OCI-LY7 (cell line): Measurements from ENCODE around the gene DGLUCY. TPM values are rescaled to one million over a fixed set of nuclear protein-coding genes. Genes with fewer than 3 reads are reported as not detected.
A peak's percentile ranks its signal among the peaks of the same experiment; 100 is the strongest.

ENCODE experiments used
- BruUV-seq: library from RNA; stranded (reverse); fragments of 400-500 nt; replicated peaks from 2 replicates; lab custom pipeline; 2021; lab: Mats Ljungman, UMichigan
- CTCF ChIA-PET: fragments of 300-600 bp; sonication (Branson Sonifier 250); formaldehyde crosslinking; loops from one replicate; lab custom pipeline; 2022; ENCODE audit warnings: antibody characterized with exemption; ENCODE audit not compliant: unreplicated experiment; lab: Charles Lee
- POLR2A ChIA-PET: fragments of 300-600 bp; sonication (Branson Sonifier 250); formaldehyde crosslinking; loops from one replicate; lab custom pipeline; 2022; ENCODE audit warnings: antibody characterized with exemption; lab: Charles Lee
- DNase-seq: peaks from one replicate; pipeline ENCODE4 v3.0.0-alpha.2; 2015; ENCODE audit warnings: low spot score
- H2AFZ ChIP-seq: fragments of 200-600 bp; sonication (generic), shearing (Covaris generic); 2 replicates; pipeline ENCODE4 v1.6.1; 2014; ENCODE audit warnings: mild to moderate bottlenecking, antibody characterized with exemption, low read length, moderate library complexity
- H3K27ac ChIP-seq: fragments of 200-600 bp; sonication (generic); 2 replicates; pipeline ENCODE4 v1.5.1; 2014; ENCODE audit warnings: mixed run types, low read depth, mild to moderate bottlenecking, moderate library complexity, low read length, inconsistent platforms; ENCODE audit not compliant: poor library complexity, severe bottlenecking
- H3K36me3 ChIP-seq: fragments of 200-600 bp; sonication (generic); 2 replicates; pipeline ENCODE4 v1.6.1; 2014; ENCODE audit warnings: mild to moderate bottlenecking, antibody characterized with exemption, low read length, moderate library complexity, mixed read lengths; ENCODE audit not compliant: insufficient read depth
- H3K4me1 ChIP-seq: fragments of 200-600 bp; sonication (generic); 2 replicates; pipeline ENCODE4 v1.5.1; 2014; ENCODE audit warnings: mild to moderate bottlenecking, low read length; ENCODE audit not compliant: insufficient read depth, poor library complexity, severe bottlenecking
- H3K4me2 ChIP-seq: fragments of 200-600 bp; sonication (generic); 2 replicates; pipeline ENCODE4 v1.6.1; 2014; ENCODE audit warnings: mild to moderate bottlenecking, low read length
- H3K4me3 ChIP-seq: fragments of 200-600 bp; sonication (generic); 2 replicates; pipeline ENCODE4 v1.5.1; 2014; ENCODE audit warnings: mild to moderate bottlenecking, low read depth, low read length; ENCODE audit not compliant: poor library complexity, severe bottlenecking
- H3K79me2 ChIP-seq: fragments of 200-600 bp; sonication (generic); 2 replicates; pipeline ENCODE4 v1.6.1; 2016; ENCODE audit warnings: low read depth, mild to moderate bottlenecking, low read length, moderate library complexity, mixed read lengths; ENCODE audit not compliant: insufficient read depth
- H3K9me2 ChIP-seq: fragments of 200-600 bp; sonication (generic); 2 replicates; pipeline ENCODE4 v1.6.1; 2016; ENCODE audit warnings: mild to moderate bottlenecking, low read length, mixed read lengths; ENCODE audit not compliant: insufficient read depth
- H3K9me3 ChIP-seq: fragments of 200-600 bp; sonication (generic); 2 replicates; pipeline ENCODE4 v1.6.1; 2014; ENCODE audit warnings: mild to moderate bottlenecking, mixed run types, low read length, mixed read lengths
- H4K20me1 ChIP-seq: fragments of 200-600 bp; sonication (generic); 2 replicates; pipeline ENCODE4 v1.6.1; 2014; ENCODE audit warnings: mild to moderate bottlenecking, antibody characterized with exemption, low read length, moderate library complexity, mixed read lengths; ENCODE audit not compliant: insufficient read depth
- EZH2phosphoT487 ChIP-seq: fragments of 200-600 bp; sonication (generic); IDR thresholded peaks from 2 replicates; pipeline ENCODE4 v1.6.1; 2018; ENCODE audit warnings: low read depth, borderline replicate concordance, mild to moderate bottlenecking, mixed run types, antibody characterized with exemption, low read length, moderate library complexity, mixed read lengths
- intact Hi-C: fragments of 100-400 bp; cut with micrococcal nuclease; formaldehyde crosslinking; loops from one replicate; pipeline ENCODE4 v1.10.0; 2022; ENCODE audit not compliant: unreplicated experiment
- total RNA-seq, 2 experiments: library from RNA; depleted of rRNA in 1 of 2; stranded (reverse); fragments of >200 nt in 1 of 2; shearing (Covaris generic) in 1 of 2; gene quantifications; 2 replicates each; pipeline ENCODE4 v1.2.3, GENCODE V29; 2014 to 2022
- TF ChIP-seq, protein P1 (sequence below): fragments of 200-600 bp; sonication (generic); conservative IDR thresholded peaks from 2 replicates; pipeline ENCODE4 v1.5.1; 2014; ENCODE audit warnings: mild to moderate bottlenecking, antibody characterized with exemption, low read length, moderate library complexity, mixed read lengths

Gene DGLUCY
- total RNA-seq, 2 experiments from 2014 or later, result 37.6 to 56.8 TPM

DNA sequence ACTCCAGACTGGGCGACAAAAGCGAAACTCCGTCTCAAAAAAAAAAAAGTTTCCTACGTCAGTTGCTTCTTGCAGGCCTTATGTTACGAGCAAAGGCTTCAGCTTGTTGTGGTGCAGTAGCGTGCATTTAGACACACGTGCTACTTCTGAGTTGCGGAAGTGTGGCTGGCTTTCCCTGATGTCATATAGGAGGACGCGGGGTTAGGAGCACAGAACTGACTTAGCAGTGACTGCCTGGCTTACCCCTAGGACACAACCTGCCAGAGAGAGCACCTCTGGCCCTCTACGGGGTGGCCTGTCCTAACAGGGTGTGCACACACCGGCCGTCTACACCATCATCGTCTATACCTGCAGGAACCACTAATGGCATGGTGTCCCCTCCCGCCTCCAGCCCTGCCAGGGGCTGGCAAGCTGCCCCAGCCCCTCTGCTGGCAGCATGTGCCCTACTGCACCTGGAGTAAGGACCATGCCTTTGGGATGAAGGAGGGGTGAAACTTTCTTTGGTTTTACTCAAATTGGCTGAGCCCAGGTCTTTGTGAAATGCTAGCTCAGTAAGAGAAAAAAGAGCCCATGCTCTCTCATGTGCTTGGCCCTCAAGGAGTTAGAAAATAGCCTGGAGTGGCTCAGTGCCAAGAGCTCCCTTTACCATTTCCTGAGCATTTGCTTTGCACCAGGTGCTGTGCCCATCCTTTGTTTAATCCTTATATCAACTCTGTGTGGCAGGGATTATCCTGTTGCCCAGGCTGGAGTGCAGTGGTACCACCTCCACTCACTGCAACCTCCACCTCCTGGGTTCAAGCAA, 132.4 kb downstream of the DGLUCY start:
- no peak for DNase-seq
- TF ChIP-seq EZH2phosphoT487, result no peak
- TF ChIP-seq, protein P1, sequence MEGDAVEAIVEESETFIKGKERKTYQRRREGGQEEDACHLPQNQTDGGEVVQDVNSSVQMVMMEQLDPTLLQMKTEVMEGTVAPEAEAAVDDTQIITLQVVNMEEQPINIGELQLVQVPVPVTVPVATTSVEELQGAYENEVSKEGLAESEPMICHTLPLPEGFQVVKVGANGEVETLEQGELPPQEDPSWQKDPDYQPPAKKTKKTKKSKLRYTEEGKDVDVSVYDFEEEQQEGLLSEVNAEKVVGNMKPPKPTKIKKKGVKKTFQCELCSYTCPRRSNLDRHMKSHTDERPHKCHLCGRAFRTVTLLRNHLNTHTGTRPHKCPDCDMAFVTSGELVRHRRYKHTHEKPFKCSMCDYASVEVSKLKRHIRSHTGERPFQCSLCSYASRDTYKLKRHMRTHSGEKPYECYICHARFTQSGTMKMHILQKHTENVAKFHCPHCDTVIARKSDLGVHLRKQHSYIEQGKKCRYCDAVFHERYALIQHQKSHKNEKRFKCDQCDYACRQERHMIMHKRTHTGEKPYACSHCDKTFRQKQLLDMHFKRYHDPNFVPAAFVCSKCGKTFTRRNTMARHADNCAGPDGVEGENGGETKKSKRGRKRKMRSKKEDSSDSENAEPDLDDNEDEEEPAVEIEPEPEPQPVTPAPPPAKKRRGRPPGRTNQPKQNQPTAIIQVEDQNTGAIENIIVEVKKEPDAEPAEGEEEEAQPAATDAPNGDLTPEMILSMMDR, result no peak
- POLR2A ChIA-PET, result interaction anchor here (0.7 kb wide), 2 partner anchors 10 to 40 kb away, joined by 3 to 4 read pairs; no protein-coding TSS in a partner anchor
- BruUV-seq, result no TSS peak
- Histone ChIP-seq H3K4me2 (peak overlapping the region; percentile 10; the same call in 1 of the 2 replicates), H3K79me2 (no peaks in the 10 kb centered on the region), H4K20me1 (no peaks in the 10 kb centered on the region), H3K9me2 (no peaks in the 10 kb centered on the region), H3K9me3 (no peaks in the 10 kb centered on the region), H2AFZ (no peak overlapping the region), H3K4me1 (peaks cover 80% of the 10 kb centered on the region), H3K4me3 (no peak overlapping the region), H3K27ac (no peak overlapping the region), H3K36me3 (no peaks in the 10 kb centered on the region)
- CTCF ChIA-PET, result no interaction called here
- intact Hi-C loops, result no loop called here

DNA sequence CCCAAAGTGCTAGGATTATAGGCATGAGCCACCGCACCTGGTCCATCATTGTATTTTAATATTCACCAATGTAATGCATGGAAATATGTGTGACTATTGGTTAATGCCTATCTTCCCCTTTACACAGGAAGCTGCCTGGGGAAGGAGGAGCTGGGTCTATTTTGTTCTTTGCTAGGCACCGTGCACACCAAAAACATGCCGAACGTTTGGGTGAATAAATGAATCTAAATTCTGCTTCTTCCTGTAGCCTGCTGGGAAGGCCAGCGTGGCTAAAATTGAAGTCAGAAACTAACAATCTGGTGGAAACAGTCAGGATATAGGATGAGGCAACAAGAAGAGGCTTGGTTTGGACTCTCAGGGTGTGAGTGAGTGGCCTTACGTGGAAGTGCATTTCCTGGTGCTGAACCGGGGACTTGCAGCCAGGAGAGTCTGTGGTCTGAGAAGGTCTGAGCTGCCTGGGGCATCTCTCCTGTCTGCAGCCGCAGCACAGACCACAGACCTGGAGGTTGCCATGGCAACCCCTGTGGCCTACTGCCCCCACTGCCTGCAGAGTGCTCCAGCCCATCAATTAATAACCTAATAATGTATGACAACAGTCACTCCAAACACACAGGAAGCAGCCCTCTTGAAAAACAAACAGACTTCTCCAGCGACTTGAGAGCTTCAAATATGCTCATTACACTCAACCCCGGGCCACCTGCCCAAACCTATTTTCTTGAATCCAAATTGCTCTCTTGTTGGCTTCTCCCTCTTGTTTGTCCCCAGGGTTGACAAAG, 136.2 kb downstream of the DGLUCY start:
- Histone ChIP-seq H3K9me2 (no peaks in the 10 kb centered on the region), H4K20me1 (no peaks in the 10 kb centered on the region), H3K4me1 (peaks cover 76% of the 10 kb centered on the region), H3K4me2 (peak overlapping the region; percentile 76), H3K4me3 (peak overlapping the region; percentile 36), H3K9me3 (no peaks in the 10 kb centered on the region), H3K27ac (peak overlapping the region; percentile 75), H3K79me2 (no peaks in the 10 kb centered on the region), H2AFZ (peak overlapping the region; percentile 97), H3K36me3 (no peaks in the 10 kb centered on the region)
- CTCF ChIA-PET, result no interaction called here
- peak; percentile 79 for DNase-seq
- no peak for TF ChIP-seq EZH2phosphoT487
- TF ChIP-seq, protein P1, result 0 out of 2 replicates have a peak, but pooled peaks have one; percentile 26
- POLR2A ChIA-PET, result interaction anchor here (0.7 to 1.6 kb wide), 6 partner anchors 9 to 163 kb away, joined by 3 to 4 read pairs (median 4); no protein-coding TSS in a partner anchor
- no TSS peak for BruUV-seq
- intact Hi-C loops, result no loop called here
